DND-41 (cell line): Measurements from ENCODE around the gene SUPT6H.
A peak's percentile ranks its signal among the peaks of the same experiment; 100 is the strongest.

Experiments used
- ATAC-seq: fragments of 200-7000 bp; cut with Tn5 transposase; 3 replicates; pipeline ENCODE4 v1.9.1; 2021; ENCODE audit warnings: low read depth; ENCODE audit not compliant: insufficient read depth
- DNase-seq: peaks from one replicate; pipeline ENCODE4 v3.0.0-alpha.2; 2020
- H2AFZ ChIP-seq: 2 replicates; pipeline ENCODE4 v1.6.0; 2012; ENCODE audit warnings: low read depth, low read length
- H3K27ac ChIP-seq: 2 replicates; pipeline ENCODE4 v1.5.1; 2012; ENCODE audit warnings: low read length, inconsistent platforms
- H3K27me3 ChIP-seq: fragments of 200-600 bp; sonication (generic); 2 replicates; pipeline ENCODE4 v1.6.0; 2012; ENCODE audit warnings: low read length, mild to moderate bottlenecking, inconsistent platforms; ENCODE audit not compliant: insufficient read depth, poor library complexity
- H3K36me3 ChIP-seq: 2 replicates; pipeline ENCODE4 v1.5.1; 2012; ENCODE audit warnings: low read length, inconsistent platforms; ENCODE audit not compliant: insufficient read depth
- H3K4me1 ChIP-seq: 2 replicates; pipeline ENCODE4 v1.5.1; 2012; ENCODE audit warnings: mild to moderate bottlenecking, low read length; ENCODE audit not compliant: insufficient read depth
- H3K4me2 ChIP-seq: 2 replicates; pipeline ENCODE4 v1.6.0; 2012; ENCODE audit warnings: mild to moderate bottlenecking, moderate library complexity, low read length, inconsistent platforms; ENCODE audit not compliant: insufficient read depth
- H3K4me3 ChIP-seq, 2 experiments: fragments of 200-600 bp in 1 of 2; shearing (Covaris generic) in 1 of 2; 2 replicates each; pipeline ENCODE4 v1.5.1; 2012 to 2016; ENCODE audit warnings: inconsistent platforms in 2 of 2, low read length in 2 of 2, mild to moderate bottlenecking in 2 of 2, low read depth in 1 of 2, moderate library complexity in 1 of 2
- H3K79me2 ChIP-seq: 2 replicates; pipeline ENCODE4 v1.6.0; 2012; ENCODE audit warnings: low read length, inconsistent platforms; ENCODE audit not compliant: insufficient read depth
- H3K9ac ChIP-seq: 2 replicates; pipeline ENCODE4 v1.6.0; 2012; ENCODE audit warnings: low read depth, mild to moderate bottlenecking, inconsistent platforms, low read length, moderate library complexity
- H3K9me3 ChIP-seq: 2 replicates; pipeline ENCODE4 v1.5.1; 2012; ENCODE audit warnings: low read length, moderate library complexity, mild to moderate bottlenecking, inconsistent platforms; ENCODE audit not compliant: insufficient read depth, severe bottlenecking
- H4K20me1 ChIP-seq: 2 replicates; pipeline ENCODE4 v1.6.0; 2012; ENCODE audit warnings: low read length; ENCODE audit not compliant: insufficient read depth
- CTCF ChIP-seq: IDR thresholded peaks from 2 replicates; pipeline ENCODE4 v1.5.1; 2012; ENCODE audit warnings: borderline replicate concordance, low read length, moderate library complexity, mild to moderate bottlenecking; ENCODE audit not compliant: poor library complexity, severe bottlenecking; ENCODE audit errors: extremely low read depth
- EZH2 ChIP-seq: IDR thresholded peaks from 3 replicates; pipeline ENCODE4 v1.6.1; 2012; ENCODE audit warnings: borderline replicate concordance, low read depth, mild to moderate bottlenecking, moderate library complexity, low read length, inconsistent platforms; ENCODE audit not compliant: severe bottlenecking

Gene SUPT6H

GRCh38 chr17:28711723-28712031, 49.7 kb downstream of the SUPT6H start, which contains the start of gene PROCA1:
PROCA1 (minus strand) TSS chr17:28711888; CDS start chr17:28711660, 228 bp downstream.
- peak within 1 kb of the TSS; percentile 84 for H3K27ac ChIP-seq
- H3K27me3 ChIP-seq, result no peaks in the 10 kb centered on the region
- no peaks in the 10 kb centered on the region for H4K20me1 ChIP-seq
- H3K4me2 ChIP-seq, result peak within 1 kb of the TSS; percentile 69
- no peak for TF ChIP-seq EZH2
- TF ChIP-seq CTCF, result no peak
- peak within 1 kb of the TSS; percentile 68 for H3K9ac ChIP-seq
- H2AFZ ChIP-seq, result peak within 1 kb of the TSS; percentile 83
- H3K9me3 ChIP-seq, result no peaks in the 10 kb centered on the region
- DNase-seq (no peak), ATAC-seq (peak; percentile 58)
- H3K36me3 ChIP-seq, result no peaks in the 10 kb centered on the region
- H3K4me3 ChIP-seq, result peak within 1 kb of the TSS; percentile 37 to 58; a peak in 3 of 4 replicates
- peaks cover 28% of the 10 kb centered on the region for H3K4me1 ChIP-seq
- peaks cover 10% of the 10 kb centered on the region for H3K79me2 ChIP-seq

- DNase-seq, result peak; percentile 75
- peak overlapping the region; percentile 69 for H3K4me2 ChIP-seq
- ATAC-seq, result peak; percentile 39
These were observed 50.2 kb downstream of the SUPT6H start for GRCh38 chr17:28712032-28712704.

GRCh38 chr17:28712705-28713415, 50.9 kb downstream of the SUPT6H start:
- Histone ChIP-seq H3K4me2 (peak overlapping the region; percentile 69), H3K9me3 (no peaks in the 10 kb centered on the region), H3K4me3 (peak overlapping the region in 1 of 2 experiments; percentile 58; a peak in 2 of 4 replicates), H3K4me1 (peaks cover 28% of the 10 kb centered on the region), H3K9ac (peak overlapping the region; percentile 68), H2AFZ (peak overlapping the region; percentile 68), H3K27me3 (no peaks in the 10 kb centered on the region), H4K20me1 (no peaks in the 10 kb centered on the region), H3K27ac (peak overlapping the region; percentile 71), H3K79me2 (peaks cover 10% of the 10 kb centered on the region), H3K36me3 (no peaks in the 10 kb centered on the region)
- no peak for TF ChIP-seq CTCF
- TF ChIP-seq EZH2, result no peak
- no peak for DNase-seq
- ATAC-seq, result no peak

More at GRCh38 chr17:28712032-28712704, 50.2 kb downstream of the SUPT6H start:
- H3K4me1 ChIP-seq, result peaks cover 28% of the 10 kb centered on the region
- peak overlapping the region; percentile 68 for H3K9ac ChIP-seq
- H3K79me2 ChIP-seq, result peaks cover 10% of the 10 kb centered on the region
- H4K20me1 ChIP-seq, result no peaks in the 10 kb centered on the region
- no peaks in the 10 kb centered on the region for H3K36me3 ChIP-seq
- no peaks in the 10 kb centered on the region for H3K27me3 ChIP-seq
- H3K27ac ChIP-seq, result peak overlapping the region; percentile 71
- TF ChIP-seq EZH2 (no peak), CTCF (peak; percentile 23)
- peak overlapping the region; percentile 19 to 58; a peak in 3 of 4 replicates for H3K4me3 ChIP-seq
- H3K9me3 ChIP-seq, result no peaks in the 10 kb centered on the region
- H2AFZ ChIP-seq, result peak overlapping the region; percentile 68
